ENCODE measurements around the gene ZNF830.

- TF ChIP-seq CTCF (IDR thresholded peaks at IDR 0.05) (no peak), POLR2A (IDR thresholded peaks at IDR 0.05) (peak; percentile 69 to 94)
Observed at GRCh38 chr17:34980353-34980680, 19.0 kb downstream of the ZNF830 start, which contains the start of gene LIG3.
